ENCODE measurements around the gene SPINT2. TPM values are rescaled to one million over a fixed set of nuclear protein-coding genes. Genes with fewer than 3 reads are reported as not detected.
A peak's percentile ranks its signal among the peaks of the same experiment; 100 is the strongest.

The SPINT2 gene
- total RNA-seq, 4 donors from 2014 or later, result 396 to 1,376 (median 946) TPM

DNA sequence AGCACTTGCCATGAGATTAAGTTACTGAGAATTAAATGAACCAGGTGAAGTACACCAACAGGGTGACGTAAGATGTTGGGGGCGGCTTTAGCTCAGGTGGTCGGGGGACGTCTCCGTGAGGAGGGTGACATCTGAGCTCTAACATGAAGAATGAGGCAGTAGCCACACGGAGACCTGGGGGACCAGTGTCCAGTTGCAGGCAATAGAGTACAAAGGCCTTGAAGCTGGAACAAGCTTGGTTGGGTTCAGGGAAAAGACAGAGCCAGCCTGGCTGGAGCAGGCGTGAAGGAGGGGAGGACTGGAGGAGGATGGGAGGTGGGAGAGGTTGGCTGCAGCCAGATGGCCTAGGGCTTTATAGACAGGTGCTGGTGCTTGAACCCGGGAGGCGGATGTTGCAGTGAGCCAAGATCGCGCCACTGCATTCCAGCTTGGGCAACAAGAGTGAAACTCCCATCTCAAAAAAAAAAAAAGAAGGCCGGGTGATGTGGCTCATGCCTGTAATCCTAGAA, 1.6 kb downstream of the SPINT2 start:
- H3K4me3 ChIP-seq, result peak overlapping the region in 3 of 4 donors; percentile 63 to 81 (median 70)
- peak overlapping the region; percentile 92 to 98 (median 94) for H3K27ac ChIP-seq
- intact Hi-C loops (cut with DNase I; ENCODE audit: low total_unique reads) (no loop called here), in situ Hi-C loops (cut with MboI; ENCODE audit: low pct_ligation_motif_present in 1 of 4, low pct_unique_long_range_greater_than_20kb in 1 of 4, low sequenced_read_pairs in 3 of 4) (no loop called here)
- no peaks in the 10 kb centered on the region for H3K36me3 ChIP-seq
- WGBS, 2 donors (ENCODE audit: low coverage in 1 of 2), result 62 to 68% methylated on average over 6 to 12 of the region's 12 CpGs
- H3K4me1 ChIP-seq, result peaks cover 5 to 69% (median 45%) of the 10 kb centered on the region in 4 donors
- TF ChIP-seq POLR2AphosphoS5 (IDR thresholded peaks at IDR 0.05), result peak in 1 of 3 donors; percentile 11
- no peak for TF ChIP-seq EP300 (IDR thresholded peaks at IDR 0.05; ENCODE audit: low read depth)
- TF ChIP-seq POLR2A (IDR thresholded peaks at IDR 0.05), result no peak
- no peaks in the 10 kb centered on the region for H3K9me3 ChIP-seq
- no peak for DNase-seq
- no peaks in the 10 kb centered on the region for H3K27me3 ChIP-seq

DNA sequence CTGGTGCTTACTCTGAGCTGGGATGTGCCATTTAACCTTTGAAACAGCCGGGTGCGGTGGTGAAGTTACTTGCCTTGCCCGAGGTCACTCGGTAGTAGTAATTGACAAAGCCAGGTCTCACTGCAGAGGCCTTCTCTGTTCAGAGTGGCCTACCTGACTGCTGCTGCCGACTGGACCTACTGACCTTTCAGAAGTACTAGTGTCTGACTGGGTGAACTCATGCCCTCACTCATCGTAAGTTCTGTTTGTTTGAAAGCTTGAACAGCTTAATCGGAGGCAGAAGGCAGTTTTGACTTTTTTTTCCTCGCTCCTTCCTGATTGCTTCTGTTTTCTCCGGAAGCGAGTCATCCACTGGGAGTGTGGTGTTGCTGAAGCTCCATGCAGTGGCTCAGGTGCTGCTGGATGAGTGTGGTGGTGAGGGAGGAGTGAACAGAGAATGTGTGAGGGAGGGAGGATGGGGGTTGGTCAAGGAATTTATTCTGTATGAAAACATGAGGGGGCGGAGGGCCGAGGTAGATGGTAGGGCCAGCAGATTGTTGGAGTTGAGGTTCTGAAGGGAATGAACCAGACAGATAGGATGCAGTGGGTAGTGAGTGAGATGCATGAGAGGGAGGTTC, 2.7 kb downstream of the SPINT2 start:
- intact Hi-C loops (cut with DNase I; ENCODE audit: low total_unique reads), result no loop called here
- WGBS, 2 donors (ENCODE audit: low coverage in 1 of 2), result 43 to 50% methylated on average over 2 to 12 of the region's 12 CpGs
- Histone ChIP-seq H3K9me3 (no peaks in the 10 kb centered on the region), H3K27ac (peak overlapping the region; percentile 92 to 98 (median 94)), H3K4me1 (peaks cover 5 to 80% (median 52%) of the 10 kb centered on the region in 4 donors), H3K36me3 (no peaks in the 10 kb centered on the region), H3K27me3 (no peaks in the 10 kb centered on the region), H3K4me3 (peak overlapping the region in 2 of 4 donors; percentile 70 to 81)
- in situ Hi-C loops (cut with MboI; ENCODE audit: low pct_ligation_motif_present in 1 of 4, low pct_unique_long_range_greater_than_20kb in 1 of 4, low sequenced_read_pairs in 3 of 4), result no loop called here
- peak; percentile 61 for DNase-seq
- TF ChIP-seq EP300 (IDR thresholded peaks at IDR 0.05; ENCODE audit: low read depth), result no peak
- TF ChIP-seq, protein P1, sequence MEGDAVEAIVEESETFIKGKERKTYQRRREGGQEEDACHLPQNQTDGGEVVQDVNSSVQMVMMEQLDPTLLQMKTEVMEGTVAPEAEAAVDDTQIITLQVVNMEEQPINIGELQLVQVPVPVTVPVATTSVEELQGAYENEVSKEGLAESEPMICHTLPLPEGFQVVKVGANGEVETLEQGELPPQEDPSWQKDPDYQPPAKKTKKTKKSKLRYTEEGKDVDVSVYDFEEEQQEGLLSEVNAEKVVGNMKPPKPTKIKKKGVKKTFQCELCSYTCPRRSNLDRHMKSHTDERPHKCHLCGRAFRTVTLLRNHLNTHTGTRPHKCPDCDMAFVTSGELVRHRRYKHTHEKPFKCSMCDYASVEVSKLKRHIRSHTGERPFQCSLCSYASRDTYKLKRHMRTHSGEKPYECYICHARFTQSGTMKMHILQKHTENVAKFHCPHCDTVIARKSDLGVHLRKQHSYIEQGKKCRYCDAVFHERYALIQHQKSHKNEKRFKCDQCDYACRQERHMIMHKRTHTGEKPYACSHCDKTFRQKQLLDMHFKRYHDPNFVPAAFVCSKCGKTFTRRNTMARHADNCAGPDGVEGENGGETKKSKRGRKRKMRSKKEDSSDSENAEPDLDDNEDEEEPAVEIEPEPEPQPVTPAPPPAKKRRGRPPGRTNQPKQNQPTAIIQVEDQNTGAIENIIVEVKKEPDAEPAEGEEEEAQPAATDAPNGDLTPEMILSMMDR (IDR thresholded peaks at IDR 0.05), result no peak
- peak; percentile 70 for TF ChIP-seq POLR2A (IDR thresholded peaks at IDR 0.05)
- peak in 2 of 3 donors; percentile 56 to 70 for TF ChIP-seq POLR2AphosphoS5 (IDR thresholded peaks at IDR 0.05)

DNA sequence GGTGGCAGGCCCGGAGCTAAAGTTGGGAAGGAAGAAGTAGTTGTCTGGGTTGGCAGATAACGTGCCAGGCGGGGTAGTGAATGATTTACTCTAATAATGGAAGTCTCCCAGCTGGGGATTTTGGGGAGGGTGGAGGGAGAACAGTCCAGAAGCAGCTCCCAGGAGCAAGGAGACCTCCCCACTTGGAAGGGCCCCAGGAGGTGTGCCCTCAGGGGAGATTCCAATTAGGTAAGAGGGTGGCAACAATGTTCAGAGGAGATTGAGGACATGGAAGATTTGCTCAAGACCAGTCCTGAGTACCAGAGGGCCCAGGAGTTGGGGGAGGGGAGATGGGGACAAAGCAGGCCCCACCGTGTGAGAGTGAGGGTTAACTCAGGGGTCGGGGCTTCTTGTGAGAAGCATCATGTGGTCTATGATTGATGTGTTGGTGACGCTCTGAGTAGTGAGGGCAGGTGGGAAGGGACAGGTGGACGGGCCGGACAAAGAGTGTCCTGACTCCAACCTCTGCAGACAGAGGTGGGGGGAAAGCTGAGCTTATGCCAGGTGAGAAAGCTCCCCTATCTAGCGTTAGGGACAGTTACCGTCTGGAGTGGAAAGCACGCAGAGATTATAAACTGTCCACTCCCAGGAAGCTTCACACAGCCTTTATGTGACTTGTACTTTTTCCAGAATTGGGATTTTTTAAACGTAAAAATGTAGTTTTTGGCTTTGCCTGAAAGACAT, 3.5 kb downstream of the SPINT2 start:
- peak overlapping the region; percentile 92 to 98 (median 94) for H3K27ac ChIP-seq
- H3K27me3 ChIP-seq, result no peaks in the 10 kb centered on the region
- no peaks in the 10 kb centered on the region for H3K9me3 ChIP-seq
- no peak for TF ChIP-seq POLR2AphosphoS5 (IDR thresholded peaks at IDR 0.05)
- no peak for TF ChIP-seq POLR2A (IDR thresholded peaks at IDR 0.05)
- TF ChIP-seq, protein P1 (IDR thresholded peaks at IDR 0.05), result no peak
- TF ChIP-seq EP300 (IDR thresholded peaks at IDR 0.05; ENCODE audit: low read depth), result no peak
- in situ Hi-C loops (cut with MboI; ENCODE audit: low pct_ligation_motif_present in 1 of 4, low pct_unique_long_range_greater_than_20kb in 1 of 4, low sequenced_read_pairs in 3 of 4), result no loop called here
- peaks cover 13 to 86% (median 60%) of the 10 kb centered on the region in 4 donors for H3K4me1 ChIP-seq
- peak overlapping the region in 2 of 4 donors; percentile 70 to 81 for H3K4me3 ChIP-seq
- intact Hi-C loops (cut with DNase I; ENCODE audit: low total_unique reads), result no loop called here
- no peaks in the 10 kb centered on the region for H3K36me3 ChIP-seq
- peak; percentile 51 for DNase-seq
- WGBS, 2 donors (ENCODE audit: low coverage in 1 of 2), result 30 to 56% methylated on average over 4 to 12 of the region's 12 CpGs

DNA sequence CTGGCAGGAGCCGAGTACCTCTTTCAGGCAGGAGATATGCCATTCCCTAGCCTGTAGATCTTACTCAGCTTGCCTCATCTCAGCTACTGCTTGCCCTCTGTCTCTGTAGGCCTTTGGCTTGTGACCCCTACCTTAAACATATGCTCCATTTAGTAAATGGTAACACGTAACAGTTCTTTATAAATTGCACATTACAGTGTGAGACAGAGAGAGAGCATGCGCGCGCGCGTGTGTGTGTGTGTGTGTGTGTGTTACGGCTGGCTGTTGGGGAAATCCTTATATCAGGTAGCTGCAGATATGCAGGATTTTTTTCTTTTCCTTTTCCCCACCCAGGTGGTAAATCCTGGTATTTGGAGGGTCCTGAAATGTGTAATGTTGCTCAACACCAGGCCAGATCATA, 4.2 kb downstream of the SPINT2 start:
- Histone ChIP-seq H3K4me1 (peaks cover 14 to 85% (median 63%) of the 10 kb centered on the region in 4 donors), H3K27me3 (no peaks in the 10 kb centered on the region), H3K4me3 (peak overlapping the region in 2 of 4 donors; percentile 70 to 81), H3K9me3 (no peaks in the 10 kb centered on the region), H3K27ac (peak overlapping the region; percentile 92 to 98 (median 94)), H3K36me3 (no peaks in the 10 kb centered on the region)
- DNase-seq, result no peak
- WGBS, 2 donors (ENCODE audit: low coverage in 1 of 2), result 38 to 61% methylated on average over 8 of the region's 8 CpGs
- TF ChIP-seq POLR2AphosphoS5 (IDR thresholded peaks at IDR 0.05) (no peak), POLR2A (IDR thresholded peaks at IDR 0.05) (no peak), EP300 (IDR thresholded peaks at IDR 0.05; ENCODE audit: low read depth) (no peak)
- TF ChIP-seq, protein P1 (IDR thresholded peaks at IDR 0.05), result no peak
- in situ Hi-C loops (cut with MboI; ENCODE audit: low pct_ligation_motif_present in 1 of 4, low pct_unique_long_range_greater_than_20kb in 1 of 4, low sequenced_read_pairs in 3 of 4), result no loop called here
- intact Hi-C loops (cut with DNase I; ENCODE audit: low total_unique reads), result no loop called here
